Measurements from ENCODE around the gene MYCL. TPM values are rescaled to one million over a fixed set of nuclear protein-coding genes. Genes with fewer than 3 reads are reported as not detected.

MYCL gene
- total and polyA plus RNA-seq, 2 experiments from 2014 or later = 5.5 to 11.1 TPM

DNA sequence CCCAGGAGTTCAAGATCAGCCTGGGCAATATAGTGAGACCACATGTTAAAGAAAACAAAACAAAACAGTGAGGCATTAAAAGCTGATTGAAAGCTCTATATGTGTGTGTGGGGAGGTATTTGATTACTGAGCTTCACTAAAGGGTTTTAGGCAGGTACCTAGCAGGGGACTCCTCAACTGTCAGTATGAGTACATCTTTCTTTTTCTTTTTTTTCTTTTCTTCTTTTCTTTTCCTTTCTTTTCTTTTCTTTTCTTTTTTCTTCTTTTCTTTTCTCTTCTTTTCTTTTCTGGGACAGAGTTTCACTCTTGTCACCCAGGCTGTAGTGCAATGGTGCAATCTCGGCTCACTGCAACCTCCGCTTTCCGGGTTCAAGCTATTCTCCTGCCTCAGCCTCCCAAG, 8.5 kb upstream of the MYCL start:
- no peaks in the 10 kb centered on the region for H3K36me3 ChIP-seq
- no peaks in the 10 kb centered on the region for H3K9me3 ChIP-seq (ENCODE audit: low read depth)
- no peaks in the 10 kb centered on the region for H3K4me1 ChIP-seq (ENCODE audit: low read depth)
- no peak overlapping the region for H3K27ac ChIP-seq
- TF ChIP-seq, protein P1, sequence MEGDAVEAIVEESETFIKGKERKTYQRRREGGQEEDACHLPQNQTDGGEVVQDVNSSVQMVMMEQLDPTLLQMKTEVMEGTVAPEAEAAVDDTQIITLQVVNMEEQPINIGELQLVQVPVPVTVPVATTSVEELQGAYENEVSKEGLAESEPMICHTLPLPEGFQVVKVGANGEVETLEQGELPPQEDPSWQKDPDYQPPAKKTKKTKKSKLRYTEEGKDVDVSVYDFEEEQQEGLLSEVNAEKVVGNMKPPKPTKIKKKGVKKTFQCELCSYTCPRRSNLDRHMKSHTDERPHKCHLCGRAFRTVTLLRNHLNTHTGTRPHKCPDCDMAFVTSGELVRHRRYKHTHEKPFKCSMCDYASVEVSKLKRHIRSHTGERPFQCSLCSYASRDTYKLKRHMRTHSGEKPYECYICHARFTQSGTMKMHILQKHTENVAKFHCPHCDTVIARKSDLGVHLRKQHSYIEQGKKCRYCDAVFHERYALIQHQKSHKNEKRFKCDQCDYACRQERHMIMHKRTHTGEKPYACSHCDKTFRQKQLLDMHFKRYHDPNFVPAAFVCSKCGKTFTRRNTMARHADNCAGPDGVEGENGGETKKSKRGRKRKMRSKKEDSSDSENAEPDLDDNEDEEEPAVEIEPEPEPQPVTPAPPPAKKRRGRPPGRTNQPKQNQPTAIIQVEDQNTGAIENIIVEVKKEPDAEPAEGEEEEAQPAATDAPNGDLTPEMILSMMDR (IDR thresholded peaks at IDR 0.05; ENCODE audit: low read depth, low read length) = no peak
- peaks cover 8% of the 10 kb centered on the region for H3K27me3 ChIP-seq
- DNase-seq (ENCODE audit: low read depth in 1 of 2, low spot score in 1 of 2) = no peak
- H3K4me3 ChIP-seq = no peak overlapping the region

DNA sequence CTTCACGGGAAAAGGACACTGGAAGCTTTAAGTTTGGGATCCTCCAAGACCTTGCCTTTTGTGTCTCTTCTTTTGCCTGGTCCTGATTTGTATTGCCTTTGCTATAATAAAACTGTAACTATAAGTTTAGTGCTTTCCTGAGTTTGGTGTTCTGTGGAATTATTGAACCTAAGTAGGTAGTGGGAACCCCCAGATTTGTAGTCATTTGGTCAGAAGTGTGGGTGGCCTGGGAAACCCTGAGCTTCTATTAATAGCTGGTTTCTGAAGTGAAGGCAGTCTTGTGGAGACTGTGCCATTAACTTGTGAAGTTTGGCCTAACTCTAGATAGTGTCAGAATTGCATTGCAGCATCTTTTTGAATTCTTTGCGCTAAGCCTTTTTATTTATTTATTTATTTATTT, 6.8 kb upstream of the MYCL start:
- H3K27ac ChIP-seq = no peak overlapping the region
- TF ChIP-seq, protein P1 (IDR thresholded peaks at IDR 0.05; ENCODE audit: low read depth, low read length) = no peak
- no peaks in the 10 kb centered on the region for H3K4me1 ChIP-seq (ENCODE audit: low read depth)
- H3K4me3 ChIP-seq = no peak overlapping the region
- H3K36me3 ChIP-seq = no peaks in the 10 kb centered on the region
- peaks cover 25% of the 10 kb centered on the region for H3K27me3 ChIP-seq
- no peak for DNase-seq (ENCODE audit: low read depth in 1 of 2, low spot score in 1 of 2)
- no peaks in the 10 kb centered on the region for H3K9me3 ChIP-seq (ENCODE audit: low read depth)

- H3K9me3 ChIP-seq (ENCODE audit: low read depth) = no peaks in the 10 kb centered on the region
- H3K36me3 ChIP-seq = no peaks in the 10 kb centered on the region
- no peak overlapping the region for H3K27ac ChIP-seq
- no peak for DNase-seq (ENCODE audit: low read depth in 1 of 2, low spot score in 1 of 2)
- H3K27me3 ChIP-seq = peaks cover 33% of the 10 kb centered on the region
- H3K4me3 ChIP-seq = no peak overlapping the region
- no peaks in the 10 kb centered on the region for H3K4me1 ChIP-seq (ENCODE audit: low read depth)
- TF ChIP-seq, protein P1 (IDR thresholded peaks at IDR 0.05; ENCODE audit: low read depth, low read length) = no peak
These were observed 6.1 kb upstream of the MYCL start for GRCh38 chr1:39907528-39908453.

DNA sequence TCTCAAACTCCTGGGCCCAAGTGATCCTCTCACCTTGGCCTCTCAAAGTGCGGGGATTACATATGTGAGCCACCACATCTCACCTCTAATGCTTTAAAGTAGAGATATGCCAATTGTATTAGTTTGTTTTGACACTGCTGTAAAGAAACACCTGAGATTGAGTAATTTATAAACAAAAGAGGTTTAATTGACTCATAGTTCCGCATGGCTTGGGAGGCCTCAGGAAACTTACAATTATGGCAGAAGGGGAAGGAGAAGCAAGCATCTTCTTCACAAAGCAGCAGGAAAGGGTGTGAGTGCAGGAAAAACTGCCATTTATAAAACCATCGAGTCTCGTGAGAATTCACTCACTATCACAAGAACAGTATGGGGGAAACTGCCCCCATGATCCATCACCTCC, 3.5 kb upstream of the MYCL start:
- Histone ChIP-seq H3K4me3 (no peak overlapping the region), H3K4me1 (ENCODE audit: low read depth) (no peaks in the 10 kb centered on the region), H3K36me3 (no peaks in the 10 kb centered on the region), H3K27ac (no peak overlapping the region), H3K27me3 (peaks cover 38% of the 10 kb centered on the region), H3K9me3 (ENCODE audit: low read depth) (no peaks in the 10 kb centered on the region)
- TF ChIP-seq, protein P1 (IDR thresholded peaks at IDR 0.05; ENCODE audit: low read depth, low read length) = no peak
- no peak for DNase-seq (ENCODE audit: low read depth in 1 of 2, low spot score in 1 of 2)

- Histone ChIP-seq H3K27me3 (peaks cover 38% of the 10 kb centered on the region), H3K27ac (no peak overlapping the region), H3K9me3 (ENCODE audit: low read depth) (no peaks in the 10 kb centered on the region), H3K4me1 (ENCODE audit: low read depth) (peaks cover 9% of the 10 kb centered on the region), H3K4me3 (peak overlapping the region; percentile 43), H3K36me3 (no peaks in the 10 kb centered on the region)
- no peak for DNase-seq (ENCODE audit: low read depth in 1 of 2, low spot score in 1 of 2)
- TF ChIP-seq, protein P1 (IDR thresholded peaks at IDR 0.05; ENCODE audit: low read depth, low read length) = no peak
These were observed 717 bp upstream of the MYCL start for GRCh38 chr1:39902460-39902807.

Measured in cardiac muscle cell (in vitro differentiated cells and primary cell).